Neural cell (in vitro differentiated cells): ENCODE data around the gene NLN. TPM values are rescaled to one million over a fixed set of nuclear protein-coding genes. Genes with fewer than 3 reads are reported as not detected.

ENCODE experiments used
- H2AFZ ChIP-seq: fragments of 200-600, 300-800 bp; sonication (generic), shearing (Covaris generic); 2 replicates; pipeline ENCODE4 v1.6.0; 2014; ENCODE audit warnings: low read depth, mild to moderate bottlenecking, antibody characterized with exemption, low read length, moderate library complexity
- H3F3A ChIP-seq: fragments of 200-600 bp; shearing (Covaris generic); 2 replicates; pipeline ENCODE4 v1.6.1; 2016; ENCODE audit warnings: mild to moderate bottlenecking, moderate library complexity, mixed read lengths, antibody characterized with exemption, low read length; ENCODE audit not compliant: insufficient read depth, poor library complexity, severe bottlenecking
- H3K27ac ChIP-seq: fragments of 200-600, 300-800 bp; sonication (generic), shearing (Covaris generic); 2 replicates; pipeline ENCODE4 v1.5.1; 2014; ENCODE audit warnings: mild to moderate bottlenecking, low read length, moderate library complexity
- H3K27me3 ChIP-seq: fragments of 300-800, 200-600 bp; sonication (generic), shearing (Covaris generic); 2 replicates; pipeline ENCODE4 v1.6.0; 2014; ENCODE audit warnings: mild to moderate bottlenecking, low read depth, low read length, moderate library complexity; ENCODE audit not compliant: insufficient read depth
- H3K36me3 ChIP-seq: fragments of 300-800, 200-600 bp; sonication (generic), shearing (Covaris generic); 2 replicates; pipeline ENCODE4 v1.5.1; 2014; ENCODE audit warnings: mild to moderate bottlenecking, antibody characterized with exemption, low read length, moderate library complexity; ENCODE audit not compliant: insufficient read depth
- H3K4me2 ChIP-seq: fragments of 300-800, 200-600 bp; sonication (generic), shearing (Covaris generic); 2 replicates; pipeline ENCODE4 v1.6.0; 2014; ENCODE audit warnings: mild to moderate bottlenecking, low read length
- H3K4me3 ChIP-seq: fragments of 300-800, 200-600 bp; sonication (generic), shearing (Covaris generic); 2 replicates; pipeline ENCODE4 v1.5.1; 2014; ENCODE audit warnings: mild to moderate bottlenecking, low read length, moderate library complexity
- H3K79me2 ChIP-seq: fragments of 200-600 bp; shearing (Covaris generic); replicated peaks from 2 replicates; pipeline ENCODE4 v1.6.0; 2014; ENCODE audit warnings: mild to moderate bottlenecking, low read length, moderate library complexity; ENCODE audit not compliant: insufficient read depth
- H3K9ac ChIP-seq: fragments of 300-800, 200-600 bp; sonication (generic), shearing (Covaris generic); 2 replicates; pipeline ENCODE4 v1.6.1; 2016; ENCODE audit warnings: mild to moderate bottlenecking, low read length, mixed read lengths
- H3K9me2 ChIP-seq: fragments of 200-600 bp; shearing (Covaris generic); 2 replicates; pipeline ENCODE4 v1.6.1; 2016; ENCODE audit warnings: mild to moderate bottlenecking, low read length, mixed read lengths; ENCODE audit not compliant: insufficient read depth
- H3K9me3 ChIP-seq: fragments of 200-600, 300-800 bp; sonication (generic), shearing (Covaris generic); 2 replicates; pipeline ENCODE4 v1.6.1; 2016; ENCODE audit warnings: mild to moderate bottlenecking, mixed run types, low read length, moderate library complexity, mixed read lengths
- H4K20me1 ChIP-seq: fragments of 200-600 bp; shearing (Covaris generic); 2 replicates; pipeline ENCODE4 v1.6.1; 2016; ENCODE audit warnings: mild to moderate bottlenecking, mixed run types; ENCODE audit not compliant: insufficient read depth
- EP300 ChIP-seq: fragments of 450-650 bp; conservative IDR thresholded peaks from 2 replicates; pipeline ENCODE4 v1.6.1; 2014; ENCODE audit warnings: antibody characterized with exemption, mild to moderate bottlenecking, moderate library complexity; ENCODE audit not compliant: poor library complexity, severe bottlenecking
- EZH2 ChIP-seq: fragments of 200-600, 300-800 bp; shearing (Covaris generic), sonication (generic); IDR thresholded peaks from 2 replicates; pipeline ENCODE4 v1.6.1; 2014; ENCODE audit warnings: antibody characterized with exemption, low read length, borderline replicate concordance, mild to moderate bottlenecking; ENCODE audit not compliant: insufficient read depth, poor library complexity, severe bottlenecking
- MXI1 ChIP-seq: fragments of 450-650 bp; conservative IDR thresholded peaks from 2 replicates; pipeline ENCODE4 v1.6.1; 2014; ENCODE audit warnings: antibody characterized with exemption, mild to moderate bottlenecking; ENCODE audit not compliant: poor library complexity, severe bottlenecking
- POLR2AphosphoS5 ChIP-seq: IDR thresholded peaks from 2 replicates; pipeline ENCODE4 v1.6.1; 2012
- RAD21 ChIP-seq: fragments of 450-650 bp; conservative IDR thresholded peaks from 2 replicates; pipeline ENCODE4 v1.6.1; 2014; ENCODE audit warnings: antibody characterized with exemption, mild to moderate bottlenecking, moderate library complexity
- SMC3 ChIP-seq: fragments of 450-650 bp; conservative IDR thresholded peaks from 2 replicates; pipeline ENCODE4 v1.6.1; 2014; ENCODE audit warnings: antibody characterized with exemption, mild to moderate bottlenecking, moderate library complexity; ENCODE audit not compliant: poor library complexity
- TAF1 ChIP-seq: IDR thresholded peaks from 2 replicates; pipeline ENCODE4 v1.6.1; 2012; ENCODE audit warnings: low read depth
- polyA plus RNA-seq: library from polyadenylated mRNA; depleted of rRNA; stranded (reverse); fragments of >200 nt; gene quantifications from 2 replicates; pipeline ENCODE4 v1.2.3, GENCODE V29; 2014
- TF ChIP-seq, protein P1 (sequence below): fragments of 450-650 bp; IDR thresholded peaks from 2 replicates; pipeline ENCODE4 v1.5.1; 2014; ENCODE audit warnings: antibody characterized with exemption, mild to moderate bottlenecking, moderate library complexity; ENCODE audit not compliant: poor library complexity, severe bottlenecking
- TF ChIP-seq, protein P2 (sequence below): IDR thresholded peaks from 2 replicates; pipeline ENCODE4 v1.6.1; 2012; ENCODE audit warnings: borderline replicate concordance

Gene NLN
- polyA plus RNA-seq, 1 donor from 2014 or later, result 18.7 TPM

GRCh38 chr5:65707663-65708062 is 14.3 kb upstream of the NLN start:
- TF ChIP-seq, protein P1, sequence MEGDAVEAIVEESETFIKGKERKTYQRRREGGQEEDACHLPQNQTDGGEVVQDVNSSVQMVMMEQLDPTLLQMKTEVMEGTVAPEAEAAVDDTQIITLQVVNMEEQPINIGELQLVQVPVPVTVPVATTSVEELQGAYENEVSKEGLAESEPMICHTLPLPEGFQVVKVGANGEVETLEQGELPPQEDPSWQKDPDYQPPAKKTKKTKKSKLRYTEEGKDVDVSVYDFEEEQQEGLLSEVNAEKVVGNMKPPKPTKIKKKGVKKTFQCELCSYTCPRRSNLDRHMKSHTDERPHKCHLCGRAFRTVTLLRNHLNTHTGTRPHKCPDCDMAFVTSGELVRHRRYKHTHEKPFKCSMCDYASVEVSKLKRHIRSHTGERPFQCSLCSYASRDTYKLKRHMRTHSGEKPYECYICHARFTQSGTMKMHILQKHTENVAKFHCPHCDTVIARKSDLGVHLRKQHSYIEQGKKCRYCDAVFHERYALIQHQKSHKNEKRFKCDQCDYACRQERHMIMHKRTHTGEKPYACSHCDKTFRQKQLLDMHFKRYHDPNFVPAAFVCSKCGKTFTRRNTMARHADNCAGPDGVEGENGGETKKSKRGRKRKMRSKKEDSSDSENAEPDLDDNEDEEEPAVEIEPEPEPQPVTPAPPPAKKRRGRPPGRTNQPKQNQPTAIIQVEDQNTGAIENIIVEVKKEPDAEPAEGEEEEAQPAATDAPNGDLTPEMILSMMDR, result no peak
- Histone ChIP-seq H2AFZ (no peak overlapping the region), H3K4me3 (no peak overlapping the region), H3F3A (no peaks in the 10 kb centered on the region), H3K79me2 (no peaks in the 10 kb centered on the region), H3K9me2 (no peaks in the 10 kb centered on the region), H3K4me2 (no peak overlapping the region), H3K27me3 (no peaks in the 10 kb centered on the region), H3K9me3 (no peaks in the 10 kb centered on the region), H3K36me3 (peaks cover 6% of the 10 kb centered on the region), H3K9ac (no peak overlapping the region), H3K27ac (no peak overlapping the region), H4K20me1 (no peaks in the 10 kb centered on the region)

DNA sequence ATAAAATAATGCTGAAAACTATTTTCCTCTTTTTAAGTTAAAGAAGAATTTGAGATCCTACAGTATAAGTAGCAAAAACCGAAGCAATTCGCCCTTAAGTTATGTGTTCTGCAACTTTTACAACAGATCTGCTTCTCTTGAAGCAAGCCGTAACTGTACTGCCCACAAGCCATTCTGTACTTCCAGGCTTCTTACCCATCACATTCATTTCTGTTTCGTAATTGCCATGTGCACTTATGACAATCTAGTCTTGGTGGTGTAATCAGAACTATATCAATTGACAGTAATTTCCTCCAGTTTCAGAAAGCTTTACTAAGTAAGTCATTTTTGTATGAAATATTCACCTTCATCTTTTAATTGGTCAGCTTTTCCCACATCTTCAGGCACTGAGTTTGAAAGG is 13.9 kb upstream of the NLN start:
- Histone ChIP-seq H3F3A (no peaks in the 10 kb centered on the region), H3K9ac (no peak overlapping the region), H3K9me3 (no peaks in the 10 kb centered on the region), H3K36me3 (peaks cover 6% of the 10 kb centered on the region), H4K20me1 (no peaks in the 10 kb centered on the region), H3K4me2 (no peak overlapping the region), H3K9me2 (no peaks in the 10 kb centered on the region), H2AFZ (no peak overlapping the region), H3K79me2 (no peaks in the 10 kb centered on the region), H3K27me3 (no peaks in the 10 kb centered on the region), H3K4me3 (no peak overlapping the region), H3K27ac (no peak overlapping the region)
- TF ChIP-seq EP300, result no peak
- TF ChIP-seq RAD21, result no peak
- no peak for TF ChIP-seq TAF1
- TF ChIP-seq, protein P2, sequence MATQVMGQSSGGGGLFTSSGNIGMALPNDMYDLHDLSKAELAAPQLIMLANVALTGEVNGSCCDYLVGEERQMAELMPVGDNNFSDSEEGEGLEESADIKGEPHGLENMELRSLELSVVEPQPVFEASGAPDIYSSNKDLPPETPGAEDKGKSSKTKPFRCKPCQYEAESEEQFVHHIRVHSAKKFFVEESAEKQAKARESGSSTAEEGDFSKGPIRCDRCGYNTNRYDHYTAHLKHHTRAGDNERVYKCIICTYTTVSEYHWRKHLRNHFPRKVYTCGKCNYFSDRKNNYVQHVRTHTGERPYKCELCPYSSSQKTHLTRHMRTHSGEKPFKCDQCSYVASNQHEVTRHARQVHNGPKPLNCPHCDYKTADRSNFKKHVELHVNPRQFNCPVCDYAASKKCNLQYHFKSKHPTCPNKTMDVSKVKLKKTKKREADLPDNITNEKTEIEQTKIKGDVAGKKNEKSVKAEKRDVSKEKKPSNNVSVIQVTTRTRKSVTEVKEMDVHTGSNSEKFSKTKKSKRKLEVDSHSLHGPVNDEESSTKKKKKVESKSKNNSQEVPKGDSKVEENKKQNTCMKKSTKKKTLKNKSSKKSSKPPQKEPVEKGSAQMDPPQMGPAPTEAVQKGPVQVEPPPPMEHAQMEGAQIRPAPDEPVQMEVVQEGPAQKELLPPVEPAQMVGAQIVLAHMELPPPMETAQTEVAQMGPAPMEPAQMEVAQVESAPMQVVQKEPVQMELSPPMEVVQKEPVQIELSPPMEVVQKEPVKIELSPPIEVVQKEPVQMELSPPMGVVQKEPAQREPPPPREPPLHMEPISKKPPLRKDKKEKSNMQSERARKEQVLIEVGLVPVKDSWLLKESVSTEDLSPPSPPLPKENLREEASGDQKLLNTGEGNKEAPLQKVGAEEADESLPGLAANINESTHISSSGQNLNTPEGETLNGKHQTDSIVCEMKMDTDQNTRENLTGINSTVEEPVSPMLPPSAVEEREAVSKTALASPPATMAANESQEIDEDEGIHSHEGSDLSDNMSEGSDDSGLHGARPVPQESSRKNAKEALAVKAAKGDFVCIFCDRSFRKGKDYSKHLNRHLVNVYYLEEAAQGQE, result no peak
- no peak for TF ChIP-seq POLR2AphosphoS5
- no peak for TF ChIP-seq MXI1
- TF ChIP-seq, protein P1, result no peak
- no peak for TF ChIP-seq EZH2
- TF ChIP-seq SMC3, result no peak
